Gastrocnemius medialis (tissue), 4 donors: ENCODE measurements around the gene SAT1. TPM values are rescaled to one million over a fixed set of nuclear protein-coding genes. Genes with fewer than 3 reads are reported as not detected.

Source experiments
- ATAC-seq, 2 donors: fragments of 150-250 bp; one replicate each; pipeline ENCODE4 v1.9.1; 2016
- DNase-seq, 2 donors: peaks; one replicate each; pipeline ENCODE4 v3.0.0-alpha.2; 2019
- H3K27ac ChIP-seq, 4 donors: fragments of 200-600 bp; sonication (generic); 1 replicate in 1 of 4; 2 replicates in 3 of 4; pipeline ENCODE4 v1.5.1; 2016 to 2018; ENCODE audit warnings: mild to moderate bottlenecking in 2 of 4, moderate library complexity in 1 of 4
- H3K27me3 ChIP-seq, 3 donors: fragments of 200-600 bp; sonication (generic) in 2 of 3; 1 replicate in 1 of 3; 2 replicates in 2 of 3; pipeline versions ENCODE4 v1.5.1 to v1.6.0; 2016 to 2019; ENCODE audit warnings: mild to moderate bottlenecking in 1 of 3, moderate library complexity in 1 of 3
- H3K36me3 ChIP-seq, 2 donors: fragments of 200-600 bp; sonication (generic) in 1 of 2; one replicate each; pipeline ENCODE4 v1.5.1; 2017 to 2018
- H3K4me1 ChIP-seq, 2 donors: fragments of 200-600 bp; sonication (generic) in 1 of 2; one replicate each; pipeline ENCODE4 v1.5.1; 2016 to 2017; ENCODE audit warnings: mild to moderate bottlenecking in 2 of 2
- H3K4me3 ChIP-seq, 4 donors: fragments of 200-600 bp; sonication (generic) in 3 of 4; 1 replicate in 1 of 4; 2 replicates in 3 of 4; pipeline ENCODE4 v1.5.1; 2016 to 2019; ENCODE audit warnings: mild to moderate bottlenecking in 2 of 4
- H3K9me3 ChIP-seq, 3 donors: fragments of 200-600 bp; sonication (generic) in 2 of 3; 1 replicate in 1 of 3; 2 replicates in 2 of 3; pipeline ENCODE4 v1.5.1; 2016 to 2019
- POLR2A ChIP-seq, 2 donors: fragments of 450-650 bp; IDR thresholded peaks; one replicate each; pipeline ENCODE4 v1.6.1; 2017; ENCODE audit warnings: antibody characterized with exemption in 2 of 2, mild to moderate bottlenecking in 2 of 2, moderate library complexity in 2 of 2
- in situ Hi-C, 4 donors: fragments of 200-750 bp; cut with MboI; loops; one replicate each; pipeline versions ENCODE4 v1.15.0 to v1.8.0; 2017; ENCODE audit warnings: low sequenced_read_pairs in 4 of 4
- intact Hi-C: fragments of 100-400 bp; cut with DNase I; formaldehyde crosslinking; loops from one replicate; pipeline ENCODE4 v1.15.1; 2023; ENCODE audit warnings: low total_unique reads
- total RNA-seq, 4 donors: library from RNA; depleted of rRNA; stranded (reverse); fragments of >200 nt; gene quantifications; one replicate each; pipeline versions ENCODE4 v1.1.0 to v1.2.3, GENCODE V29; 2016
- TF ChIP-seq, protein P1 (sequence below), 5 experiments: fragments of 450-650 bp in 3 of 5; fragments of 200-600 bp in 2 of 5; sonication (generic) in 2 of 5; IDR thresholded peaks in 4 of 5; conservative IDR thresholded peaks in 1 of 5; 1 replicate in 4 of 5; 2 replicates in 1 of 5; pipeline ENCODE4 v1.5.1; 2016 to 2019; ENCODE audit warnings: antibody characterized with exemption in 5 of 5, mild to moderate bottlenecking in 3 of 5, moderate library complexity in 3 of 5

Gene SAT1
- total RNA-seq, 4 donors from 2014 or later = 46.1 to 122 (median 81.4) TPM

DNA sequence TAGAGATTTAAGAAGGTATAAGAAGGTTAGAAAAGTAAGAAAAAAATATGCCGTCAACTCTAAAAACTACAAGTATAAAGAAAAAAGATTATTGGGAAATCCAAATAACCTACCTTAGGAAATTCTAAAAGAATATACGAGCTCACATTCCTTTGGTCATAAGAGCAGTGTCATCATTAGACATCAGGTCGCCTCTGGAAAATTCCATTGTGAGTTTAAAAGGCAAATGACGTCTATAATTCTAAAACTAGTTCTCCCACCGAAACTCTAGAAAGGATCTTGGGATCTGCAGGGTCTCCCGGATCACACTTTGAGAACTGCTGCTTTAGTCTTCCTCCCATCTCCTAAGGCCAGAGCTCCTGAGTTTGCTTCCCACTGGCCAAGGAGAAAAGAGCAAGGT is 518 bp upstream of the SAT1 start:
- Histone ChIP-seq H3K27me3 (no peaks in the 10 kb centered on the region), H3K9me3 (no peaks in the 10 kb centered on the region), H3K36me3 (no peaks in the 10 kb centered on the region), H3K4me3 (peak overlapping the region; percentile 39 to 85 (median 59)), H3K4me1 (peaks cover 0 to 16% of the 10 kb centered on the region in 2 donors), H3K27ac (peak overlapping the region; percentile 59 to 96 (median 94))
- DNase-seq = no peak
- peak in 1 of 2 donors; percentile 4 for ATAC-seq
- intact Hi-C loops (loop anchor here (1.0 to 10.0 kb wide), 3 partner anchors 88 to 120 kb away; partner anchors contain the start of gene PRDX4), in situ Hi-C loops (loop anchor here (5.0 to 10.0 kb wide), 3 partner anchors 120 to 272 kb away; partner anchors contain the start of genes APOO (in 3 of the 4), CXorf58 (in 3 of the 4) and EIF2S3 (in 1 of the 4))
- TF ChIP-seq, protein P1, sequence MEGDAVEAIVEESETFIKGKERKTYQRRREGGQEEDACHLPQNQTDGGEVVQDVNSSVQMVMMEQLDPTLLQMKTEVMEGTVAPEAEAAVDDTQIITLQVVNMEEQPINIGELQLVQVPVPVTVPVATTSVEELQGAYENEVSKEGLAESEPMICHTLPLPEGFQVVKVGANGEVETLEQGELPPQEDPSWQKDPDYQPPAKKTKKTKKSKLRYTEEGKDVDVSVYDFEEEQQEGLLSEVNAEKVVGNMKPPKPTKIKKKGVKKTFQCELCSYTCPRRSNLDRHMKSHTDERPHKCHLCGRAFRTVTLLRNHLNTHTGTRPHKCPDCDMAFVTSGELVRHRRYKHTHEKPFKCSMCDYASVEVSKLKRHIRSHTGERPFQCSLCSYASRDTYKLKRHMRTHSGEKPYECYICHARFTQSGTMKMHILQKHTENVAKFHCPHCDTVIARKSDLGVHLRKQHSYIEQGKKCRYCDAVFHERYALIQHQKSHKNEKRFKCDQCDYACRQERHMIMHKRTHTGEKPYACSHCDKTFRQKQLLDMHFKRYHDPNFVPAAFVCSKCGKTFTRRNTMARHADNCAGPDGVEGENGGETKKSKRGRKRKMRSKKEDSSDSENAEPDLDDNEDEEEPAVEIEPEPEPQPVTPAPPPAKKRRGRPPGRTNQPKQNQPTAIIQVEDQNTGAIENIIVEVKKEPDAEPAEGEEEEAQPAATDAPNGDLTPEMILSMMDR (IDR thresholded peaks at IDR 0.05 in 4 of 5, conservative IDR thresholded peaks at IDR 0.05 in 1 of 5) = no peak
- no peak for TF ChIP-seq POLR2A (IDR thresholded peaks at IDR 0.05)

DNA sequence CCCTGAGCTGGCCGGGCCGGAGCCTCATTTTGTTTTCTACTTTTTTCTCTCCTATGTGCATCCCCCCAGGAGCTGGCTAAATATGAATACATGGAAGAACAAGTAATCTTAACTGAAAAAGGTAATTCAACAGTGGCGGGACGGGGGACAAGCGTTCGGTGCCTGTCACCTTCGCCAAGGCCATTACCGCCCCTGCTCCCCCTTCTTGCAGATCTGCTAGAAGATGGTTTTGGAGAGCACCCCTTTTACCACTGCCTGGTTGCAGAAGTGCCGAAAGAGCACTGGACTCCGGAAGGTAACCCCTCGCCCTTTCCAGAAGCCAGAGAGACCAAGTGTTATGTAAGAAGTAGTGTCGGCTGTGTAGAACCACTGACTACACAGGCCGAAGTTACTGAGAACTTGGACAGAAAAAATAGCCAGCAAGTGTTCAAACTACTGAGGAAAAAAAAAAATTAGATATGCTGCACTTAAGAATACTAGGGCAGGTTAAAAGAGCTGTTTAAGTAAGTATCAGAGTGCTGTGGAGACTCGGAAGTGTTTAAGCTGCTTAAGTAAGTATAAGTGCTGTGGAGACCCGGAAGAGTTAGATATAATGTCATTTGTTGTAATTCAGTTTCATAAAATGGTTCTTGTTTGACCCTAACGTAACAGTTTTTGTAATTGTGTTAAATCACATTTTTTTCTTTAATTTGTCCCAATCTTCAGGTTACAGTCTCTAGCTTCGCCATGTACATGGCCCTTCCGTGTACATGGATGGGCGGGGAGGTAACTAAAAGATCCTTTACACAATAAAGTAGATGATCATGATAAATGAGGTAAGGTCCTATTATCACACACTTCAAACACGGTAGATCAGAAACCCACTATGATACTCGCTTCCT is 856 bp downstream of the SAT1 start:
- DNase-seq (no peak), ATAC-seq (no peak)
- in situ Hi-C loops (loop anchor here (5.0 to 10.0 kb wide), 3 partner anchors 118 to 271 kb away; partner anchors contain the start of genes APOO (in 3 of the 4), CXorf58 (in 3 of the 4) and EIF2S3 (in 1 of the 4)), intact Hi-C loops (loop anchor here (1.0 to 10.0 kb wide), 3 partner anchors 41 to 119 kb away; partner anchors contain the start of genes ACOT9 and PRDX4)
- Histone ChIP-seq H3K27me3 (no peaks in the 10 kb centered on the region), H3K4me3 (peak overlapping the region; percentile 65 to 85 (median 70)), H3K4me1 (peaks cover 0 to 16% of the 10 kb centered on the region in 2 donors), H3K36me3 (no peaks in the 10 kb centered on the region), H3K27ac (peak overlapping the region; percentile 94 to 96 (median 94)), H3K9me3 (no peaks in the 10 kb centered on the region)
- TF ChIP-seq, protein P1 (IDR thresholded peaks at IDR 0.05 in 4 of 5, conservative IDR thresholded peaks at IDR 0.05 in 1 of 5) = no peak
- no peak for TF ChIP-seq POLR2A (IDR thresholded peaks at IDR 0.05)

GRCh38 chrX:23784470-23785331 is 1.7 kb downstream of the SAT1 start:
- intact Hi-C loops = loop anchor here (10.0 kb wide), 2 partner anchors 90 to 120 kb away; partner anchors contain the start of gene PRDX4
- in situ Hi-C loops = loop anchor here (5.0 to 10.0 kb wide), 3 partner anchors 118 to 270 kb away; partner anchors contain the start of genes APOO (in 3 of the 4), CXorf58 (in 3 of the 4) and EIF2S3 (in 1 of the 4)
- ATAC-seq = no peak

DNA sequence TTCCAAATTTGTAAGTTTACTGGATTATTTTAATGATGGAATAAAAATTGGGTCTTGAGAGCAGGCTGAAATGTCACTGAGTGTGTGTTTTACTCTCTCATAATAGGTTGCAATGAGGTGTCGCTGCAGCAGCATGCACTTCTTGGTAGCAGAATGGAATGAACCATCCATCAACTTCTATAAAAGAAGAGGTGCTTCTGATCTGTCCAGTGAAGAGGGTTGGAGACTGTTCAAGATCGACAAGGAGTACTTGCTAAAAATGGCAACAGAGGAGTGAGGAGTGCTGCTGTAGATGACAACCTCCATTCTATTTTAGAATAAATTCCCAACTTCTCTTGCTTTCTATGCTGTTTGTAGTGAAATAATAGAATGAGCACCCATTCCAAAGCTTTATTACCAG is 2.6 kb downstream of the SAT1 start:
- peaks cover 0 to 16% of the 10 kb centered on the region in 2 donors for H3K4me1 ChIP-seq
- no peaks in the 10 kb centered on the region for H3K36me3 ChIP-seq
- no peaks in the 10 kb centered on the region for H3K9me3 ChIP-seq
- TF ChIP-seq, protein P1 (IDR thresholded peaks at IDR 0.05 in 4 of 5, conservative IDR thresholded peaks at IDR 0.05 in 1 of 5) = no peak
- no peak for TF ChIP-seq POLR2A (IDR thresholded peaks at IDR 0.05)
- in situ Hi-C loops = loop anchor here in 3 of 4 donors (10.0 kb wide), 2 partner anchors 119 to 269 kb away; partner anchors contain the start of genes APOO (in 3 of the 3), CXorf58 (in 3 of the 3) and EIF2S3 (in 1 of the 3)
- intact Hi-C loops = loop anchor here (10.0 kb wide), 2 partner anchors 91 to 121 kb away; partner anchors contain the start of gene PRDX4
- H3K4me3 ChIP-seq = peak overlapping the region in 3 of 4 donors; percentile 20 to 85 (median 21)
- no peaks in the 10 kb centered on the region for H3K27me3 ChIP-seq
- ATAC-seq (no peak), DNase-seq (no peak)
- peak overlapping the region in 3 of 4 donors; percentile 18 to 96 (median 94) for H3K27ac ChIP-seq

More at GRCh38 chrX:23784470-23785331, 1.7 kb downstream of the SAT1 start:
- peak overlapping the region; percentile 94 to 96 (median 94) for H3K27ac ChIP-seq
- TF ChIP-seq POLR2A (IDR thresholded peaks at IDR 0.05) = no peak
- no peak for DNase-seq
- H3K9me3 ChIP-seq = no peaks in the 10 kb centered on the region
- H3K4me1 ChIP-seq = peaks cover 0 to 16% of the 10 kb centered on the region in 2 donors
- H3K27me3 ChIP-seq = no peaks in the 10 kb centered on the region
- H3K36me3 ChIP-seq = no peaks in the 10 kb centered on the region
- peak overlapping the region; percentile 65 to 85 (median 70) for H3K4me3 ChIP-seq
